WI38 (cell line): Measurements from ENCODE around the gene RUNX1.

Experiments used
- H3K4me3 ChIP-seq: 2 replicates; pipeline ENCODE4 v1.5.1; 2011; ENCODE audit warnings: low read depth, mild to moderate bottlenecking, control low read depth, low read length
- TF ChIP-seq, protein P1 (sequence below): IDR thresholded peaks from 2 replicates; pipeline ENCODE4 v1.5.1; 2012; ENCODE audit warnings: low read depth, mild to moderate bottlenecking, control low read depth, low read length

RUNX1 gene

DNA sequence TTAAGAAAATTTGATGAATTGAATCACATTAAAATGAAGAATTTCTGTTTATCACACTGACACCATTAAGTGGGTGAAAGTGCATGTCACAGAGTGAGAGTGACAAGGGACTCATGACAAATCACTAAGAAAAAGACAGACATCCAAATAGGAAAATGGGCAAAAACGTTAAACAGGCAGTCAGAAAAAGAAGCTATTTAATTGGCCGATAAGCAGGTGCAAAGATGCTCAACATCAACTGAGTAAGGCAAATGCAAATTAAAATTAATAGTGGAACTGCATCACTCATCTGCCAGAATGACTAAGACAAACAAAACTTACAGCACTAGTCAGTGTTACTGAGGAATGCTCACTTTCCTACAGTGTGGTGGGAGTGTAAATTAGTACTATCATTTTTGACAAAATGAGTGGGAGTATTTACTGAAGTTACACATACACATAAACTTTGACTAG is 39.2 kb upstream of the RUNX1 start:
- H3K4me3 ChIP-seq, result no peak overlapping the region
- TF ChIP-seq, protein P1, sequence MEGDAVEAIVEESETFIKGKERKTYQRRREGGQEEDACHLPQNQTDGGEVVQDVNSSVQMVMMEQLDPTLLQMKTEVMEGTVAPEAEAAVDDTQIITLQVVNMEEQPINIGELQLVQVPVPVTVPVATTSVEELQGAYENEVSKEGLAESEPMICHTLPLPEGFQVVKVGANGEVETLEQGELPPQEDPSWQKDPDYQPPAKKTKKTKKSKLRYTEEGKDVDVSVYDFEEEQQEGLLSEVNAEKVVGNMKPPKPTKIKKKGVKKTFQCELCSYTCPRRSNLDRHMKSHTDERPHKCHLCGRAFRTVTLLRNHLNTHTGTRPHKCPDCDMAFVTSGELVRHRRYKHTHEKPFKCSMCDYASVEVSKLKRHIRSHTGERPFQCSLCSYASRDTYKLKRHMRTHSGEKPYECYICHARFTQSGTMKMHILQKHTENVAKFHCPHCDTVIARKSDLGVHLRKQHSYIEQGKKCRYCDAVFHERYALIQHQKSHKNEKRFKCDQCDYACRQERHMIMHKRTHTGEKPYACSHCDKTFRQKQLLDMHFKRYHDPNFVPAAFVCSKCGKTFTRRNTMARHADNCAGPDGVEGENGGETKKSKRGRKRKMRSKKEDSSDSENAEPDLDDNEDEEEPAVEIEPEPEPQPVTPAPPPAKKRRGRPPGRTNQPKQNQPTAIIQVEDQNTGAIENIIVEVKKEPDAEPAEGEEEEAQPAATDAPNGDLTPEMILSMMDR, result no peak

DNA sequence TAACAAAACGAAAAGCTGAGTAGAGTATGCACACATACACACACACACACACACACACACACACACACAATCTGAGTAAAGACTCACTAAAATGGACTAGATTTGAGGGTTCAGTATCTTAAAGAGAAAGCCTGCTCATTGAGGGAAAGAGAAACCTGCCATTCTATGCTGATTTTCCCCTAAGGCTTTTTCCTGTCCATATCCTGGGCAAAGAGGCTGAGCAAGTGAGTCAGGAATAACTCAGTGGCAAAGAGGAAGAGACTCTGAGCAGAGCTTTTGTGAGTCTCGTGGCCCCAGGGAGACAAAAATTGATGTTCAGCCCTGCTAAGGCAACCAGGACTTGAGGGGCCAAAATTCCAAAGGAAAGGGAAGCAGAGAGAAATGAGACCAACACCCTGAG is 37.3 kb upstream of the RUNX1 start:
- TF ChIP-seq, protein P1, result no peak

DNA sequence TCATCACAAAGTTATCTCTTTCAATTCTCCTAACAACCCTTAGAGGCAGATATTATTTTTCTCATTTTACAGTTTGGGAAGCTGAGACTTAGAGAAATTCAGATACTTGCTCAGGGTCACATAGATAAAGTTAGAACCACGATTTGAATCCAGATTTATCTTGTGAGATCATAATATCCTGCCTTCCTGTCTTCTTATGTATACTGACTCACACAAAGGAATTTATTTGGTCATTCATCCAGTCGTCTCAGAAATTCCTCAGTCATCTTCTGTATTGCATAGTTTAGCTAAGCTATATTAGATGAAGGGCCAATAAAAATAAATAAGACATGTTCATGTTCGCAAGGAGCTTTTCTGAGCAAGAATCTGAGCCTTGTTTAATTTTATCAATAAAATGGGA is 35.8 kb upstream of the RUNX1 start:
- no peak overlapping the region for H3K4me3 ChIP-seq
- TF ChIP-seq, protein P1, result no peak

More for the DNA sequence above, 37.3 kb upstream of the RUNX1 start:
- H3K4me3 ChIP-seq, result no peak overlapping the region

DNA sequence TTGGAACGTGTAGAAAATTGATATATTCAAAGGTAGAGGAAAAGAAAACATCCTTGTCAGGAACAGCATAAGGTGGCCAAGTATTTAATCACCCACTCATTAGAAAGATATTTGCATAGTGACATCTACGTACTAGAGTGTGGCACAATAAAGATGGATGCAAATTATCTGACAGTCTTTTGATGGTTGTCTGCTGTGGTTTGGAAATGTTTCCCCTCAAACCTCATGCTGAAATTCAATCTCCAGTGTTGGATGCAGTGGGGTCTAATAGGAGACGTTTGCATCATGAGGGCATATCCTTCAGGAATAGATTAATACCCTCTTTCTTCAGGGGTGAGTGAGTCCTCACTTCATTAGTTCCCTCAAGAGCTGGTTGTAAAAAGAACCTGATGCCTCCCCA is 34.1 kb upstream of the RUNX1 start:
- no peak overlapping the region for H3K4me3 ChIP-seq
- TF ChIP-seq, protein P1, result no peak

DNA sequence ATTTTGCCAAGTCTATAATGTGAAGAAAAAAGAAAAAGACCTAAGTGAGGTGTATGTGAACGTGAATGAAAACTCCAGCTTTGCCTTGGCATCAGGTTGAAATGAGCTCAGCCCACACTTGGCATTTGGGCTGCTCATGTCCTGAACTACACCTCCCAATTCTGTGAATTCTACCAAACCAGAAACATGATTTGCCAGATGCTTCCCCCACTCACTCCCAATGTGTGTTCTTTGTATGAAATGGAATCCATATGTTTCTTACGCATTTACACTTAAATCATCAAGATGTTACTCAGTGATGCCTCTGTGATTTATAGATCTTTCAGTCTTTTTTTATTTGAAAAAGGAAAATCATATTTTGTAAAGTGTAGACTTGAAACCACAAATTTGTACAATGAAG is 32.8 kb upstream of the RUNX1 start:
- no peak overlapping the region for H3K4me3 ChIP-seq
- TF ChIP-seq, protein P1, result no peak

DNA sequence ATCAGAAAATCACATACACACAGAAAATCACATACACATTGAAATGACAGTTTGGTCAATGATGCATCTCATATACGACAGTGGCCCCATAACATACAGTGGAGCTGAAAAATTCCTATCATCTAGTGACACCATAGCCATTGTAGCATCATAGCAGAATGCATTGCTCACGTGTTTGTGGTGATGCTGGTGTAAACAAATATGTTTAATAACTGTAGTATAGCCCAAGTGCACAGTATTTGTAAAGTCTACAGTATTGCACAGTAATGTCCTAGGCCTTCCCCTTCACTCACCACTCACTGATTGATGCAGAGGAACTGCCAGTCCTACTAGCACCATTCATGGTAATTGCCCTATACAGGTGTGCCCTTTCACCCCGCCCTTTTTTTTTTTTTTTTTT is 30.1 kb upstream of the RUNX1 start:
- H3K4me3 ChIP-seq, result no peak overlapping the region
- TF ChIP-seq, protein P1, result no peak

DNA sequence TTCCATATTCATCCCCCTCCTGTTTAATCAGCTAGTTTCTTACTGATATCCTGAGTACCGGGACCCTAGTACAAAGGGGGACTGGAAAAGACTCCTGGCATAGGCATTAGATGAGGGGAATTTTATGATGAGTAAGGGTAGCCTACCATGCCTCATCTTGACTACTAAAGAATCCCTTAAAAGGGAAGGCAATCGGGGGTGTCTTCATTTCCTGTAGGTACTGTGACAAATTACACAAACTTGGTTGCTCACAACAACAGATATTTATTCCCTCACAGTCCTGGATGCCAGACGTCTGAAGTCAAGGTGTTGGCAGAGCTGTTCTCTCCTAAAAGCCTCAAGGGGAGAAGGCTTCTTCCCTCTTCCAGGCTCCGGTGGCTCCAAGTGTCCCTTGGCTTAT is 28.9 kb upstream of the RUNX1 start:
- H3K4me3 ChIP-seq, result no peak overlapping the region
- TF ChIP-seq, protein P1, result no peak
